Hepatocyte (in vitro differentiated cells): ENCODE measurements around the gene FRMPD4. TPM values are rescaled to one million over a fixed set of nuclear protein-coding genes. Genes with fewer than 3 reads are reported as not detected.

ENCODE experiments used
- DNase-seq: peaks from one replicate; pipeline ENCODE4 v3.0.0-alpha.2; 2016; ENCODE audit warnings: low spot score
- H2AFZ ChIP-seq: fragments of 200-600 bp; sonication (generic); 2 replicates; pipeline ENCODE4 v1.6.0; 2016; ENCODE audit warnings: antibody characterized with exemption, mild to moderate bottlenecking
- H3K27ac ChIP-seq: fragments of 200-600 bp; sonication (generic); 2 replicates; pipeline ENCODE4 v1.5.1; 2016; ENCODE audit warnings: mild to moderate bottlenecking
- H3K27me3 ChIP-seq: fragments of 200-600 bp; sonication (generic); 2 replicates; pipeline ENCODE4 v1.6.1; 2016
- H3K36me3 ChIP-seq: fragments of 200-600 bp; sonication (generic); replicated peaks from 2 replicates; pipeline ENCODE4 v1.5.1; 2016; ENCODE audit warnings: low read depth; ENCODE audit not compliant: insufficient read depth
- H3K4me1 ChIP-seq: fragments of 200-600 bp; sonication (generic); 2 replicates; pipeline ENCODE4 v1.5.1; 2016; ENCODE audit warnings: mild to moderate bottlenecking, moderate library complexity; ENCODE audit not compliant: insufficient read depth
- H3K4me2 ChIP-seq: fragments of 200-600 bp; sonication (generic); 2 replicates; pipeline ENCODE4 v1.6.0; 2016
- H3K4me3 ChIP-seq: fragments of 200-600 bp; sonication (generic); 2 replicates; pipeline ENCODE4 v1.5.1; 2016; ENCODE audit warnings: mild to moderate bottlenecking
- H3K79me2 ChIP-seq: fragments of 200-600 bp; sonication (generic); 2 replicates; pipeline ENCODE4 v1.6.0; 2017; ENCODE audit warnings: mild to moderate bottlenecking
- H3K9me2 ChIP-seq: fragments of 200-600 bp; sonication (generic); replicated peaks from 2 replicates; pipeline ENCODE4 v1.6.0; 2017; ENCODE audit warnings: mild to moderate bottlenecking; ENCODE audit not compliant: insufficient read depth
- H3K9me3 ChIP-seq: fragments of 200-600 bp; sonication (generic); 2 replicates; pipeline ENCODE4 v1.5.1; 2016; ENCODE audit warnings: low read depth, mild to moderate bottlenecking
- H4K20me1 ChIP-seq: fragments of 200-600 bp; sonication (generic); 2 replicates; pipeline ENCODE4 v1.6.0; 2016; ENCODE audit warnings: mild to moderate bottlenecking; ENCODE audit not compliant: insufficient read depth, poor library complexity, severe bottlenecking
- CTCF ChIP-seq: fragments of 200-600 bp; sonication (generic); IDR thresholded peaks from 2 replicates; pipeline ENCODE4 v1.5.1; 2016; ENCODE audit warnings: antibody characterized with exemption, mild to moderate bottlenecking; ENCODE audit not compliant: poor library complexity
- EZH2 ChIP-seq: fragments of 200-600 bp; sonication (generic); IDR thresholded peaks from 2 replicates; pipeline ENCODE4 v1.6.1; 2016; ENCODE audit warnings: antibody characterized with exemption, mild to moderate bottlenecking, borderline replicate concordance
- EZH2phosphoT487 ChIP-seq: fragments of 200-600 bp; sonication (generic); IDR thresholded peaks from one replicate; pipeline ENCODE4 v1.6.1; 2018; ENCODE audit warnings: antibody characterized with exemption, mild to moderate bottlenecking, low read depth, moderate library complexity; ENCODE audit not compliant: unreplicated experiment, severe bottlenecking
- WGBS: methylation state at CpG from one replicate; pipeline ENCODE4 v1.1.6; 2016; ENCODE audit warnings: low lambda C conversion rate; ENCODE audit errors: missing lambda C conversion rate; 5-methylcytosine and 5-hydroxymethylcytosine counted together
- polyA plus RNA-seq: library from polyadenylated mRNA; unstranded; fragments of >200 nt; fragmentation: Nextera tagmentation; extraction: Ambion mirVana; gene quantifications from 2 replicates; pipeline ENCODE4 v1.2.1, GENCODE V29; 2016
- total RNA-seq: library from RNA; depleted of rRNA; stranded (reverse); fragments of >200 nt; gene quantifications from 2 replicates; pipeline ENCODE4 v1.2.3, GENCODE V29; 2014

The FRMPD4 gene
- total and polyA plus RNA-seq, 2 experiments from 2014 or later: 0.23 TPM; not detected in 1

- TF ChIP-seq CTCF (no peak), EZH2 (no peak), EZH2phosphoT487 (no peak)
- Histone ChIP-seq H3K4me2 (no peak overlapping the region), H2AFZ (no peak overlapping the region), H3K27ac (no peak overlapping the region), H3K9me3 (no peaks in the 10 kb centered on the region), H3K79me2 (no peaks in the 10 kb centered on the region), H3K4me1 (no peaks in the 10 kb centered on the region), H3K4me3 (no peak overlapping the region), H3K36me3 (no peaks in the 10 kb centered on the region), H3K27me3 (peaks cover 30% of the 10 kb centered on the region), H3K9me2 (no peaks in the 10 kb centered on the region), H4K20me1 (no peaks in the 10 kb centered on the region)
- WGBS: 64% methylated on average over 4 of the region's 4 CpGs
- DNase-seq: no peak
These were observed 1.8 kb downstream of the FRMPD4 start for GRCh38 chrX:12139934-12140611.

- H3K9me3 ChIP-seq: no peaks in the 10 kb centered on the region
- H3K27ac ChIP-seq: no peak overlapping the region
- DNase-seq: no peak
- H3K4me1 ChIP-seq: no peaks in the 10 kb centered on the region
- no peaks in the 10 kb centered on the region for H4K20me1 ChIP-seq
- no peaks in the 10 kb centered on the region for H3K79me2 ChIP-seq
- no peaks in the 10 kb centered on the region for H3K9me2 ChIP-seq
- H2AFZ ChIP-seq: no peak overlapping the region
- H3K4me2 ChIP-seq: no peak overlapping the region
- H3K27me3 ChIP-seq: peaks cover 30% of the 10 kb centered on the region
- 49% methylated on average over 3 of the region's 3 CpGs for WGBS
- TF ChIP-seq EZH2phosphoT487 (no peak), EZH2 (no peak), CTCF (no peak)
- H3K36me3 ChIP-seq: no peaks in the 10 kb centered on the region
- no peak overlapping the region for H3K4me3 ChIP-seq
These were observed 3.2 kb downstream of the FRMPD4 start for GRCh38 chrX:12141511-12141910.

GRCh38 chrX:12142661-12143060, 4.4 kb downstream of the FRMPD4 start:
- H3K27ac ChIP-seq: no peak overlapping the region
- no peaks in the 10 kb centered on the region for H3K79me2 ChIP-seq
- H2AFZ ChIP-seq: no peak overlapping the region
- H3K9me2 ChIP-seq: no peaks in the 10 kb centered on the region
- no peak overlapping the region for H3K4me2 ChIP-seq
- no peaks in the 10 kb centered on the region for H3K9me3 ChIP-seq
- no peaks in the 10 kb centered on the region for H3K4me1 ChIP-seq
- no peak for DNase-seq
- H4K20me1 ChIP-seq: no peaks in the 10 kb centered on the region
- TF ChIP-seq EZH2 (no peak), CTCF (no peak), EZH2phosphoT487 (no peak)
- H3K27me3 ChIP-seq: peaks cover 26% of the 10 kb centered on the region
- no peak overlapping the region for H3K4me3 ChIP-seq
- no peaks in the 10 kb centered on the region for H3K36me3 ChIP-seq
- WGBS: 77% methylated on average over 4 of the region's 4 CpGs
